DLD1 (cell line): ENCODE data around the gene SEMA5A.

Source experiments
- in situ Hi-C: cut with HindIII; loops from 2 replicates; pipeline ENCODE4 v1.10.0; 2017; ENCODE audit warnings: low sequenced_read_pairs

The SEMA5A gene

DNA sequence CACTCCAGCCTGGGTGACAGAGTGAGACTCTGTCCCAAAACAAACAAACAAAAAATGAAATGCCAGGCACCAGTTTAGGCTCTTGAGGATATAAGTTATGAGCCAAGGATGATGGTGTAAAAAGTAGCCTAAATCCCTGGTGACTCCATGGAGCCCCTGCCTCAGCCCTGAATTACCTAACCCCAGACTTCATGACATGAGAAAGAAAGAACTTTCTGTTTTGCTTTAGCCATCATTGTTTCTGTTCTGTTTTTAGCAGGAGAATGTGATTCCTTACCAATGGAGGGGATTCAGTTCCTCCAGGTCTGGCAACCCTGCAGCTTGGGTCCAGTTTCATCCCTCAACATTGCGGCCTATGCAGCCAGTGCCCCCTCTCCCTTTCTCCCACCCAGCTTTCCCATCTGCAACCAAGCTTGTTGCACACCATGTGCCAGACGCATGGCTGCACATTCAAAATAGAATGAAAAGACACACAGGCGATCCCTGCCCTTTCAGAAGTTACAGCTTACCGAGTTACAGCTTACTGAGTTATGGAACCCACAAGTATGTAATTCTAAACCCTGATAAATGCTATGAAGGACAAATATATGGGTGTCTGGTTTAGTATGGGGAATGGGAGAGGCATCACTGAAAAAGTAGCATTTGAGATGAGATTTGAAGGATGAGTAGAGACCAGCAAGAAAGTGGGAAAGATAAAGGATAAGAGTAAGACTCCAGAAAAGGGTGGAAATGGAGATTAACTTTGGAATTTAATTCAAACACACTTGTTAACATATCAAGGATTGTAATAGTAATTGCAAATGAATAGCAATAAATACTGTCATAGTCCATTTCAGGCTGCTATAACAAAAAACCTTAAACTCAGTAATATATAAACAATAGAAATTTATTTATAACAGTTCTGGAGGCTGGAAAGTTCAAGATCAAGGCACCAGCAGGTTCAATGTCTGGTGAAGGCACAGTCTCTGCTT, 6.0 kb upstream of the SEMA5A start:
- in situ Hi-C loops = no loop called here

DNA sequence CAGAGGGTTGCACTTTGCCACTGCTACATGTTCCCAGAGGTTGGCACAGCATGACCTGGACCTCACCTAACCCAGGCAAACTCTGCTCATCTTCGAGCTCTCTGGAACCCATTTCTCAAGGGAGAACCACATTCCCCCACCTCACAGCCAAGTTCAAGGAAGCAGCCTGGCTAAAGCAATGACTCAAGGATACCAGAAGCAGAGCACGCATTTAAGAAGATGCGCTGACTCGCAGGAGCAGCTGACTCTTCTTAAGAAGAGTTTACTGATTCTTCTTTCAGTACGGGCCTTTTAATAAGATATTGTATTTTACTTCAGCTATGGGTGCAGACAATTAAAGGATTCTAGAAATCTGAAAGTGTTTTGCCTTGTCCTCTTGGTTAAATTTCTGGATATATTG, 4.1 kb upstream of the SEMA5A start:
- in situ Hi-C loops = no loop called here

DNA sequence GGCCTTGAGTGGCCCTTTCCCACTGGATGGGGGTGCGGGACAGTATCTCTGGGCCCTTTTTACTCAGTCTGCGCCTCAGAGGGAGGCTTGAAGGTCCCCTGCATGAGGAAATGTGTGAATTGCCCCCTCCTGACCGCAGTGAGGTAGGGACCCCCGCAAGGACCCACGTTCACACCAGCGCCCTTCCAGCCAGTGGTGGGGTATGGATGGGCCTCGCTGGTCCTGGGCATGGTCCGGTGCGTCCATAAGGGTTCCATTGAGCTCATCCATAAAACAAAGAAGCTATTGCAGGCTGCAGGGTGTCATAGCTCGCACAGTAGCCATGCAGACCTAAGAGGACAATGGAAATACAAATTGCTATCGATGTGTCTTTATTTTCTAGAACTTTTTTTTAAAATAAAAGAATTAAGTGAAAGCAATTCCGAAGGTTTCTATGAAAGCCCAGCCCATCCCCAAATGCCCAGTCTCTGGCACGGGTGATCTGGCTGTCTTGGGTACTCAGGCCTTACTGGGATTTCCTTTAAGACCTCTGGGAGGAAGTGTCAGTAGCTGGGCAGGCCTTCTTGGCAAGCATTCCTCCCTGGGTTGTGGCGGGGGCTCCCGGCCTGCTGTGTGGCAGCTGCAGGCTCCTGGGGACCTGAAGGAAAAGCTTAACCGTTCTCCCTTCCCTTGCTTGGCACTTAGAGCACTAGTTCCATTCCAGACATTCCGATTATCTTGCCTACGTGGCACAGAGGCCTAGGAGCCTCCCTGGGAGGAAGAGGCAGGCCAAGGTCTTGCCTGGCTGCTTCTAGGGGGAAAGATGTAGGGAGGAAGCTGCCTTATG, 1.5 kb upstream of the SEMA5A start:
- in situ Hi-C loops = no loop called here

DNA sequence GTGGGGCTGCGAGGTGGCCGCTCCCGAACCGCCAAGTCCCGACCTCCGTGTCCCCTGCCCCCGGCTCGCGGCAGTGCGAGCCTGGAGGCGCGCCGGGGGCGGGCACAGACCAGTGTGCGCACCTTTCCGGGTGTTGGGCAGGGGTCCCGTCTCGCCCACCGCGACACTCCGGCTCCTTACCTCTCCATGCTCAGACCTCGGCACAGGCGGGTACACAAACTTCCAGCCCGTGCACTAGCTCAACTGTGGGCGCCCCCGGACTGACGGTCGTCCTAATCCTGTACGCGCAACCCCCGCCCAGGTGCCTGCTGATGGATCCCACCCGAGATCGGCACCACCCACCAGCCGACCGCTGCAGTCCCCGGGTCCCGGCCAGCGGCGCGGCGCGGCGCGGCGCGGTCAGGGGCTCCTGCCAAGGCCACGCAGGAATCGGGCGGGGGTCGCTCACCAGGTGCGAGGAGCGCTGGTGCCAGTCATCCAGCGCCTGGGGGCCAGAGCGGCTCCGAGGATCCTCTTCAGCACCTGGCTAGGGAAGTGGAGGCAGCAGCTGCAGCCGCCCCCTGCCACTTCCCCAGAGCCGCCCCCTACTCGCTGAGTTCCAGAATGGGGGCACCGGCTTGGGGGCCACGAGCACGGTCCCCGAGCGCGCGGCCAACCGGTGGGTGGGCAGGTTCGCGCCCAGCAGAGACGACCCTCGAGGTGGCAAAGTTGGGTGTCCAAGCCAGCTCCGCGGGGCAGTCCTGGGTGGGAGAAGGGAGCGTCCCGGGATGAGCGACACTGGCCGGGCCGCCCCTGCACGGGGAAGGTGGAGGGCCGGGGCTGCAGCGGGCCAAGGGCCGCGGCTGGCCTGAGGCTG, 511 bp downstream of the SEMA5A start:
- in situ Hi-C loops = no loop called here

DNA sequence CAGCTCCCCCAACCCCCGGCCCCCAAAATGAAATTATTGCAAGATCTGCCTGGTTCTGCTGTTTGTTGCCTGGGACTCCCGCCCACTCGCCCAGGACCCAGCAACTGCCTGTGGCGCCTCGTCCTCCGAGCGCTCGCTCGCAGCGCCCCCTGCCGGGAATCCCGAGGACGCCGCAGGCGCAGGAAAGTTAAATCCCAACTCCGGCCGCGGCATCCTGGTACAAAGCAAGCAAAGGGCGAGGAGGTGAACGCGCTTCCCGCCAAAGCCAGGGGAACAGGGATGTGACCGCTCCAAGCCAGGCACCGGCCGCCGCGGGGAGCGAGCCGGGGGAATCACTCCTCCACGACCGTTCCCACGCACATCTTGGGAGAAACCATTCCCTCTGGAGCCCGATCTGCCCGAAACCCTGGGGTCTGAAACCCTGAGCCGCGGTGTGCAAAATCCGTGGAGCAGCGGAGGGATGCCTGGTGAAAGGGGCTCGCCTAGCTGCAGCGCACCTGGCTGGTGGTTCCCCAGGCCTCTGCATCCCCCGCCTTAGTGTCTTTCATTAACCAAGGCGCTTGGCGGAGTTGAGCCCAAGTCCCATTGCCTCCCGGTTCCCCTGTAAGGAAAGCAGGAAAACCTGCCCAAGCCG, 1.3 kb downstream of the SEMA5A start:
- in situ Hi-C loops = no loop called here

DNA sequence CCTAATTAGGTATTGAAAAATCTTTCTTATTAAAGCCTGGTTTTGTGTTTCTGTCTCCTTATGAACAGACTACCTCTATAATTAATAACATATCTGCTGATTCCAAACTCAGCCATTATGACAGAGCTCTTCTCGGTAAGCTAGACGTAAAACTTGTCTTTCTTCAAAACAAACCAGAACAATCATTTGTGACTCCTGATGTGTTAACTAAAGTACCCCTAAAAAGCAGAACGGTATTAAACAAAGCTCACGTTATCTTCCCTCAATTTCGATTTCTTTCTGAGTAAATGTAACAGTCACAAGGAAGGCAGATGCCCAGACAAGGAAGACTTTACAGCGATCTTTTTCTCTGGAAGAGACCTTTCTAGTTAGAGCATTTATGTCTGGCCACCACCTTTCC, 1.8 kb downstream of the SEMA5A start:
- in situ Hi-C loops = no loop called here

DNA sequence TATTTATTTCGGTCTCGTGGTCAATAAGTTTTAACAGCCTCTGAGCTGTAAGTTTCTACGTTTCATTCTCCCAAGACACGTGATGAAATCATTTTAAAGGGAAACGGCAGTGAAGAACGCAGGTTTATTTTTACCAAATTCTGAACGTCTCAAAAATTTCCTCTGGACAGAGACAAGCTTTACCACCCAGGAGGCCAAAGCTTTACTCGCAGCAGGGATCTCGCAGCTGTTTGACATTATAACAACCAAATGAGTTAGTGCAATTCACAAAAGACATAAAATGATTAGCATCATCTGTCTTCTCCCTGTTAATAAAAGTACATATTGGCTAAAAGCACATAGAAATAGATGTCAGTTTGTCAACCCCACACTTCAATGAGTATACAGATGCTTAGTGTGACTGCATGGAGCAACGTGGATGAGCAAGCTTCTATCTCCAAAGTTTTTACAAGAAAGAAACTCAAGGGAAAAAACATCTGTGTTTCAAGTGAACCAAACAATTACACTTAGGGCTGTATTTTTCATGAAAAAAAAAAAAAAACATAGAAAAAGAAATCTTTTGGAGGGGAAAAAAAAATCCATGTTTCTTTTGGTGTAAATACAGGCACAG, 2.5 kb downstream of the SEMA5A start:
- in situ Hi-C loops = no loop called here

DNA sequence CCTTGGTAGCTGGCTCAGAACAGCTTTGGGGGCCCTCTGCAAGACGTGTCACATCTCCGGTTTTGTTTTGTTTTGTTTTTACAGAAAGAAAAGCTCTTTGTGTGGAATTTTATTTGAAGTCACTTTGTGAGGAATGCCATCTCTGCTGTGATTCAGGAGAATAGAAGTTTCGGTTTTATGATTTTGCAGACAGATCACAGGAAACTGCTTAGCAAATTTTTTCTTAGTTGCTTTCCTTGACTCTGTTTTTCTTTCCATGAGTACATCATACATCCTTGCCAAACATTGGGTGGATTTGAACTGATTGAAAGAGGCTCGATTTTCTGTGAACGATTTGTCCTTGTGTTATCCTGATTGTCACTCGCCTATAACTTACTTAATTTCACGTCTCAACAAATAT, 5.1 kb downstream of the SEMA5A start:
- in situ Hi-C loops = no loop called here

DNA sequence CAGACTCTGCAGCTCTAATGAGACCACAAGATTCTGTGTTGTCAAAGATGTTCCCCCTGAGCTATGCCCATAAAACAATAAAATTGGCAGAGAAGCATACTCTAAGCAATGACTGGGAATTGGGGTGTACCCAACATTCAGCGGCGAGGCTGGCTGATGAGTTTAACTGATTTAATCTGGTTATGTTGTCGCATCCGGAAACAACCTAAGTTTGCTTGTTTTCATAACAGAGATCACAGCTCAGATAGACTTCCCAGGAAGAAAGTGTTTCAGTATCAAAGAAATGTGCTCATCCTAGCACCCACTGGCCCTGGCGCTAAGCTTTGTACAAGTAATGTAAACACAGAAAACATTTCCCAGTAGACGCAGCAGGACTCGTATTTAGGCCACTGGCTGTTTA, 7.4 kb downstream of the SEMA5A start:
- in situ Hi-C loops = no loop called here

DNA sequence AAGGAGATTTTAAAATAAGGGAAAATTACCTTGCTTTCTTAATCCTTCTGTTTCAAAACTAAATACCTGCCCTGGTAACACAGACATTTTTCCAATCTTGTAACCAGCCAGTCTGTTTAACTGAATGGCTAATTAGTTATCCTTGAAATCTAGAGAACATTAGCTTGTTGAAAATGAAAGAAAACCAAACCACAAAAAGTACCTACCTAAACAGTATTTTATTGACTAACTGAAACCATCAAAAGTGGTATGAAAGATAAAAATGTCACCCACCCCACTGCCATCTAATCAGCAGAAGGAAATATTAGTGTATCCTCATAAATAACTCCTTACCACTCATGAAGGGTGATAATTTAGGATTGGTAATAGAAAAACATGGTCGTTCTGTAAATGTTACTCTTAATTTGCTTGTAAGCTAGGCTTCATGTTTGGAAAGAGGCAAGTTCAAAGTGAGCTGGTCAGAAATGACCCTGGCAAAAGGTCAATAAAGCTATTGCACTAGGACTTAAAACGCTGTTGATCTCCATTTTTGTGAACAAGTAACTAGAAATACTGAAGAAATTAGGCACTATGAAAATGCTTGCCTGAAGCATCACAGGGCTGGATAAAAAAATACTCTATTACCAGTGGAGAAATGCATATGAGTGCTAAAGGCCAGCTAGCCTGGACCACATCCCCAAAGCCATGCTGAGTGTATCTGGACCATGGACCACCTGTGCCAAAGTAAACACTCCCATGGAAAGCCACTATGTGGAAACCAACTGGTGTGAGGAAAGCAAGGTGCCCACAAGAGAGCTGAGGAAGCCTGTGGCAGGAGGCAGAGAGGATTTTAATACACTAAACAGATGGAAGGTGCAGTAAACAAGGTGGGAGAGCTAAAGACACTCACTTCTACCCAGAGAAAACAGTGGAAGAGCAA, 8.4 kb downstream of the SEMA5A start:
- in situ Hi-C loops = no loop called here

DNA sequence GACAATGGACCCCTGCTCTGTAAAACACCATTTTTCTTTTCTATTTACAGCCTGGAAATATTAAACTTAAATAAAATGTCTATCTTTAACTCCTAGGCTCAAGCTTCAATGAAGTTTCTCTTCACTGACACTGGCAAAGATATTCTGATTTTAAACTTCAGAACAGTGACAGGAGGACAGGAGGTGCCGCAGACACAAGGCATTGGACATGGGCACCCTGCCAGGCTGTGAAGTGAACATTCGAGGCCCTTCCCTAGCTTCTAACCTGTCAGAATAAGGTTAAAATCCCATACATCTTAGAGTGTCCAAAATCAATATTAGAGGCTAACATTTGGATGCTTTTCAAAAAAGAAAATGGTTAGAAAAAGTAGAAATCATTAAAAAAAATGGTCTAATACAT, 9.2 kb downstream of the SEMA5A start:
- in situ Hi-C loops = no loop called here

DNA sequence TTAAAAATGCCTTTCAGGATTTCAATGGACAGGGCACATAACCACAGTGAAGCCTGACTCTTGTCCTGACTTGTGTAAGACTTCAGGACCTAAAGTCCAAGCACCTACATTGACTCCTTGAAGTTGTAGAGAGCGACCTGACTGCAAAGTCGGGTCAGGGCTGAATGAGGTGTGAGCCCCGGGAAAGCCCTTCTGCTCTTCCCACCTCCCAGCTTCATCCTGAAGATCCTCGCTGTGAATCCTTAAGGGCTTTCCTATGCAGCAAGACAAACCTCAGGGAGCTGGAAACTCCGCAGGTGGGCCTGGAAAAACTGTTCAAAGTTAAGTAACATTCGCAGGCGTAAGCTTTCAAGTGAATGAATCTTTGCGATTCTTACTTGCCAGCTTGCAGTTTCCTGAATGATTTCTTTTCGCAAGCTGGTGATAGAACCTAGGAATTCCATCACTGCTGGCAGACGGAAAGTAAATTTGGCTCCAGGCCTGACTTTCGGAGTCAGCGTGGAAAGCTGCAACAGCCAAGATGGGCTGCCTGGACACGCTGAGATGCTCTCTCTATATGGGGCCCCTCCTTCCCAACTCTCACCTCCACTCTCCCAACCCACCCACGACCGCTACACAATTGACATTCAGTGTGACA, 10.9 kb downstream of the SEMA5A start:
- in situ Hi-C loops = no loop called here

DNA sequence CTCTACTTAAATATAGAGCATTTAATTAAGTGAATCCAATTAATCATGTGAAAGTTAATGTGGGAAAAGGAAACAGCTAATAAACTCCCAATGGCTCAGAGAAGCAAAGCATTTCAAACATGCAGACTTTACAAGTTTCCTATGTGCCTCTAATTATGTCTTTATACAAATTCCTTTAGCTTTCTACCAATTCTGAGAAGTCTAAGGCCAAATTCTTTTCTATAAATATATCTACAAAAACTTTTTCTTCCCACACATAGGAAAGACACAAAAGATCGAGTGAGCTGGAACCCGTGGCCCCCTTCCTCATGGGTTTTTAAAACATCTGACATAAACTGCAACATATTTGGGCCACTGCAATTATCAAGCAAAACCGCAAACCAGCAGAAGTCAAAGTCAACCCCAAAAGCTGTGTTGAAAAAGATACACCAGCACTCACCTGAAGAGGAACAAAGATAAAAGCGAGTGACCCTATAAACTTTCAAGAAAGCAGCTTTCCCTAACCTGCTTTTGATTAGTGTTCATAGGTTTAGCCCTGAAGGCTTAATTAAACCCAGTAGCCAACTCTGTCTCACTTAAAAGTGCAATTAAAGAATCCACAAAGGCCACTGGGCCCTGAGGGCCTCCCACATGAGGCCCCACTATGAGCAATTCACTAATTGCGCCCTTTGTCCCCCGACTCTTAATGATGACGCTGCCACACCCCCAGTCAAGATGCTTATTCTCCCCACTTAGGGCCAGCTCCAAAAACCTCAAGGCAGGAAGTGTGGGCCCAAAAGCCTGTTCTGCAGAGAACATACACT, 12.1 kb downstream of the SEMA5A start:
- in situ Hi-C loops = no loop called here

DNA sequence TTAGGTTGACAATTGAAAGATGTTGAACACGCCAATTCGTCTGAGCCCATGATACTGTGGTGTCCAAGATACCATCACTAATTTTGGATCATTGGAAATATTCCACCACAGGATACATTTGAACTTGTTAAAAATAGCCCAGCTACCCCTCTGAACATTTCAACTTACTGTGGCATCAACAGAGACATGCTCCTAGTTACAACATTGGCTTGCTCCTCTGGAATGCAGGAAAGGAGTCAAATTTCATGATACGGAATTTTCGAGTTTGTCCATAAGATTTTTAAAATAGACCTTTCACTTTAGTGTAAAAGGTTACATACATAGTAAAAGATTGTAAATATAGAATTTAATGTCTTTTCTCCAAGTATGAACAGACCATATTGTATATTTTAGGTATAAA, 12.8 kb downstream of the SEMA5A start:
- in situ Hi-C loops = no loop called here

DNA sequence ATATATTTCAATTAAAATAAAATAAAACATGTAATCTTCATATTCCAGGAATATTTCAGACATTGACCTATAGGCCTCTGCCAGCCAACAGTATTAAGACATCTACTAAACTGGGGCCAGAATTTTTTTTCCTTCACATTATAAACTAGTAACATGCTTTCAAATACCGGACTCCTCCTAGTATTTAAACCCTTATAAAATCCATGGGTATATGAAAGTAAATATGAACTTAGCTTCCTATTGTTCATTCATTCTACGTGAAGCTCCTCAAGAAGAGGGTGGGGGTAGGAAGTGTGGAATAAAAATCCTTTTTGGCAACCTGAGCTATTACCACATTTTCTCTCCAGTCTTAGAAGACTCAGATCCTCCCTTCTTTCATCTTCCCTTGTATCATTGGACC, 16.4 kb downstream of the SEMA5A start:
- in situ Hi-C loops = no loop called here

DNA sequence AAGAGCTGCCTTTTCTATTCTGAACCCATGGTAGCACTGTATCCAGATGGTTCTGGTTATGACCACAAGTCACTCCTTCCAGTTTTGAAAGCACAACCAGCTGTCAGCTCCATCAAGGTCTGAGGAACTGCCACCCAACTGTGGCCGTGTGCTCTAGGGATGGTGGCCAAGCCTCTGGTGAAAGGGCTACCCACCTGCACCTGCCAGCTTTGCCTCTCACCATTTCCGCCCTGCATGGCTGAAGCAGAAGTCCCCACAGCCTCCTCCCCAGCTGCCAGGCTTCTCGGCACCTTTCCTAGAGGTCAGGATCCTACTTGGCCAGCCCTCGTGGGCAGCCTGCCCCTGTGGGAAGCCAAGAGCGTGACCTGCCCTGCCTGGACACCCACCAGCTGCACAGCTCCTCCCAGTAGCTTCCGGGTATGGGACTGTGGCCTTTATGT, 16.8 kb downstream of the SEMA5A start:
- in situ Hi-C loops = no loop called here

DNA sequence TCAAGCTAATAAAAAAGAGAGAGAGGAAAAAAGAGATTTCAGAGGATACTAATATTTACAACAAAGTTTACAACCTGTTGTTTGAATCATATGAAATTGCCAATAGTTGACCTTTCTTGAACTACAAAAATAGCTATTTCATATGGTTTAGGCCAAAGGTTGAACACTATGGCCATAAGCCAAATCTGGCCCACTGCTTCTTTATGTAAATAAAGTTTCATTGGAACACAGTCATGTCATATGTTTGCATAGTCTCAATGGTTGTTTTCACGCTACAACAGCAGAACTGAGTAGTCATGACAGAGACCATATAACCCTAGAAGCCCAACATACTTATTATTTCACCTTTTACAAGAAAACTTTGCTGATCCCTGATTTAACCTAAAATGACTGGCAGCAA, 20.9 kb downstream of the SEMA5A start:
- in situ Hi-C loops = no loop called here
